ENCODE data around the gene ATRN.
"Not testable (repeated sequence)": the region's sequence is repeated elsewhere in the genome, so short reads cannot be mapped to it uniquely, and the experiment has no call there.

Gene ATRN

GRCh38 chr20:3563548-3564177 is 92.8 kb downstream of the ATRN start:
- no peak for DNase-seq (ENCODE audit: low read depth in 2 of 2)

GRCh38 chr20:3565851-3566250 is 95.0 kb downstream of the ATRN start:
- no peak for DNase-seq (ENCODE audit: low read depth in 2 of 2)

GRCh38 chr20:3572151-3572550 is 101.3 kb downstream of the ATRN start:
- DNase-seq (ENCODE audit: low read depth in 2 of 2), result no peak

- DNase-seq (ENCODE audit: low read depth in 2 of 2), result no peak
Observed at GRCh38 chr20:3576363-3576762, 105.5 kb downstream of the ATRN start.

- DNase-seq (ENCODE audit: low read depth in 2 of 2), result no peak
Observed at GRCh38 chr20:3577366-3577765, 106.5 kb downstream of the ATRN start.

GRCh38 chr20:3580412-3580811 is 109.6 kb downstream of the ATRN start:
- no peak for DNase-seq (ENCODE audit: low read depth in 2 of 2)

- DNase-seq (ENCODE audit: low read depth in 2 of 2), result no peak
Observed at GRCh38 chr20:3583765-3584164, 112.9 kb downstream of the ATRN start.

- DNase-seq (ENCODE audit: low read depth in 2 of 2), result no peak
Observed at GRCh38 chr20:3586093-3586492, 115.3 kb downstream of the ATRN start.

- DNase-seq (ENCODE audit: low read depth in 2 of 2), result no peak
Observed at GRCh38 chr20:3590164-3590563, 119.3 kb downstream of the ATRN start.

- no peak for DNase-seq (ENCODE audit: low read depth in 2 of 2)
Observed at GRCh38 chr20:3592931-3593330, 122.1 kb downstream of the ATRN start.

GRCh38 chr20:3595541-3595940 is 124.7 kb downstream of the ATRN start:
- DNase-seq (ENCODE audit: low read depth in 2 of 2), result no peak

- no peak for DNase-seq (ENCODE audit: low read depth in 2 of 2)
Observed at GRCh38 chr20:3603108-3603507, 132.3 kb downstream of the ATRN start.

- not testable (repeated sequence) for DNase-seq (ENCODE audit: low read depth in 2 of 2)
Observed at GRCh38 chr20:3605386-3605886, 134.6 kb downstream of the ATRN start.

- DNase-seq (ENCODE audit: low read depth in 2 of 2), result no peak
Observed at GRCh38 chr20:3606021-3606420, 135.2 kb downstream of the ATRN start.

- no peak for DNase-seq (ENCODE audit: low read depth in 2 of 2)
Observed at GRCh38 chr20:3611901-3612300, 141.1 kb downstream of the ATRN start.

- DNase-seq (ENCODE audit: low read depth in 2 of 2), result no peak
Observed at GRCh38 chr20:3612795-3613572, 142.2 kb downstream of the ATRN start.

- DNase-seq (ENCODE audit: low read depth in 2 of 2), result no peak
Observed at GRCh38 chr20:3613821-3614440, 143.1 kb downstream of the ATRN start.

GRCh38 chr20:3614466-3614865 is 143.6 kb downstream of the ATRN start:
- no peak for DNase-seq (ENCODE audit: low read depth in 2 of 2)

- DNase-seq (ENCODE audit: low read depth in 2 of 2), result not testable (repeated sequence)
Observed at GRCh38 chr20:3615171-3615840, 144.5 kb downstream of the ATRN start.

- no peak for DNase-seq (ENCODE audit: low read depth in 2 of 2)
Observed at GRCh38 chr20:3616250-3616649, 145.4 kb downstream of the ATRN start.

- DNase-seq (ENCODE audit: low read depth in 2 of 2), result no peak
Observed at GRCh38 chr20:3621111-3621510, 150.3 kb downstream of the ATRN start.

GRCh38 chr20:3622406-3622805 is 151.6 kb downstream of the ATRN start:
- DNase-seq (ENCODE audit: low read depth in 2 of 2), result no peak

Measured in stimulated activated CD8-positive, alpha-beta memory T cell treated with anti-CD3 and anti-CD28 coated beads, Interleukin-2, amount 100 ng/mL, for 1 hour (primary cell).